HEK293T (cell line): ENCODE results near the gene LIMCH1.
A peak's percentile ranks its signal among the peaks of the same experiment; 100 is the strongest.
"Not testable (repeated sequence)": the region's sequence is repeated elsewhere in the genome, so short reads cannot be mapped to it uniquely, and the experiment has no call there.

Source experiments
- CTCF ChIA-PET: fragments of 350-600 bp; formaldehyde crosslinking; extraction: SDS; loops from one replicate; lab custom pipeline; 2021; ENCODE audit warnings: antibody characterized with exemption, inconsistent platforms; lab: Yijun Ruan, JAX
- POLR2A ChIA-PET: fragments of 350-600 bp; formaldehyde crosslinking; extraction: SDS; loops from one replicate; lab custom pipeline; 2020; ENCODE audit warnings: antibody characterized with exemption, inconsistent platforms; lab: Yijun Ruan, JAX
- DNase-seq: peaks from one replicate; pipeline ENCODE4 v3.0.0; 2012; ENCODE audit warnings: mixed read lengths; ENCODE audit errors: extremely low spot score
- ARNT ChIP-seq: fragments of 450-650 bp; IDR thresholded peaks from 2 replicates; pipeline ENCODE4 v1.6.1; 2017; ENCODE audit warnings: mild to moderate bottlenecking
- BHLHE40 ChIP-seq: fragments of 450-650 bp; IDR thresholded peaks from 2 replicates; pipeline ENCODE4 v1.6.1; 2016; ENCODE audit warnings: mild to moderate bottlenecking, moderate library complexity, borderline replicate concordance
- CTBP1 ChIP-seq: fragments of 450-650 bp; IDR thresholded peaks from 2 replicates; pipeline ENCODE4 v1.6.1; 2016; ENCODE audit warnings: borderline replicate concordance
- ELF4 ChIP-seq: fragments of 450-650 bp; IDR thresholded peaks from 2 replicates; pipeline ENCODE4 v1.6.1; 2017; ENCODE audit warnings: antibody characterized with exemption
- FOXA1 ChIP-seq: fragments of 450-650 bp; IDR thresholded peaks from 2 replicates; pipeline ENCODE4 v1.6.1; 2016; ENCODE audit warnings: mild to moderate bottlenecking
- FOXK2 ChIP-seq: fragments of 450-650 bp; IDR thresholded peaks from 2 replicates; pipeline ENCODE4 v1.6.1; 2016; ENCODE audit warnings: mild to moderate bottlenecking
- FOXM1 ChIP-seq: fragments of 450-650 bp; IDR thresholded peaks from 2 replicates; pipeline ENCODE4 v1.6.1; 2017; ENCODE audit warnings: mild to moderate bottlenecking, borderline replicate concordance
- HDGF ChIP-seq: fragments of 450-650 bp; IDR thresholded peaks from 2 replicates; pipeline ENCODE4 v1.6.1; 2017; ENCODE audit warnings: antibody characterized with exemption, borderline replicate concordance
- L3MBTL2 ChIP-seq: fragments of 450-650 bp; conservative IDR thresholded peaks from 2 replicates; pipeline ENCODE4 v1.6.1; 2016; ENCODE audit warnings: mild to moderate bottlenecking
- LEF1 ChIP-seq: fragments of 450-650 bp; IDR thresholded peaks from 2 replicates; pipeline ENCODE4 v1.6.1; 2017; ENCODE audit warnings: mild to moderate bottlenecking, borderline replicate concordance
- NFRKB ChIP-seq: fragments of 450-650 bp; IDR thresholded peaks from 2 replicates; pipeline ENCODE4 v1.6.1; 2016; ENCODE audit warnings: mild to moderate bottlenecking, moderate library complexity
- SP1 ChIP-seq: fragments of 450-650 bp; IDR thresholded peaks from 2 replicates; pipeline ENCODE4 v1.6.1; 2017
- SUZ12 ChIP-seq: fragments of 450-650 bp; IDR thresholded peaks from 2 replicates; pipeline ENCODE4 v1.6.1; 2016; ENCODE audit warnings: mild to moderate bottlenecking
- TARDBP ChIP-seq: fragments of 450-650 bp; IDR thresholded peaks from 2 replicates; pipeline ENCODE4 v1.6.1; 2016
- ZNF384 ChIP-seq: fragments of 450-650 bp; IDR thresholded peaks from 2 replicates; pipeline ENCODE4 v1.6.1; 2016
- TF ChIP-seq, protein P1 (sequence below): fragments of 450-650 bp; IDR thresholded peaks from 2 replicates; pipeline ENCODE4 v1.6.1; 2016

The LIMCH1 gene

DNA sequence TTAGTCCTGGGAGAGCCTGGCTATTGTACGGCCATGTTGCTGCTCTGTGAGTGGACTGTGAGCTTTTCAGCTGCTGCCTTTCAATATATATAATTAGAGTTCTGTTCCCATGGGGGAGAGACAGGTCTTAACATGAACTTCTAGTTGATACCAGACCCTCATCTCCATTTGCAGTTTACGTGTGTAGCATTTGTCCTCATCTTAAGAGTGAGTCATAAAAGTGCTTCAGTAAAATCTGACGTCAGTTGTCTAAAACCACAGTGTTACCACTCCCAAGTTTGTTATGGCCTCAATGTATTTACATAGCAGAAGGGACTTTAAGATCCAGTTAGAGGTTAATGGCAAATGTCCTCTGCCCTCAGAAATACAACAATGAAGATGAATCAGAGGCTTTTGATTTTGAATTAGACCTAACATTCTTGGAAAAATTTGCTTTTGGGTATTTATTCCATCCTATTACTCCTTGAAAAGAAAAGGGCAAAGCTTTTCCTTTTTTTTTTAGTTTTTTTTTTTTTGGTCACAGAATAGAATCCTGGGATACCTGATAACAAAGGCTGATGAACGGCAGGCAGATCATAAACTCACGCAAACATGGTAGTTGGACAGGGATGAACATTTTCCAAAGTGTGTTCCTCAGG is 172.0 kb downstream of the LIMCH1 start:
- TF ChIP-seq LEF1 (no peak), ZNF384 (0 out of 2 replicates have a peak, but pooled peaks have one; percentile 43), BHLHE40 (no peak), CTBP1 (peak; percentile 39; the same call in 1 of the 2 replicates), FOXK2 (no peak), SP1 (no peak), HDGF (no peak), TARDBP (no peak)
- TF ChIP-seq, protein P1, sequence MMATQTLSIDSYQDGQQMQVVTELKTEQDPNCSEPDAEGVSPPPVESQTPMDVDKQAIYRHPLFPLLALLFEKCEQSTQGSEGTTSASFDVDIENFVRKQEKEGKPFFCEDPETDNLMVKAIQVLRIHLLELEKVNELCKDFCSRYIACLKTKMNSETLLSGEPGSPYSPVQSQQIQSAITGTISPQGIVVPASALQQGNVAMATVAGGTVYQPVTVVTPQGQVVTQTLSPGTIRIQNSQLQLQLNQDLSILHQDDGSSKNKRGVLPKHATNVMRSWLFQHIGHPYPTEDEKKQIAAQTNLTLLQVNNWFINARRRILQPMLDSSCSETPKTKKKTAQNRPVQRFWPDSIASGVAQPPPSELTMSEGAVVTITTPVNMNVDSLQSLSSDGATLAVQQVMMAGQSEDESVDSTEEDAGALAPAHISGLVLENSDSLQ: 0 out of 2 replicates have a peak, but pooled peaks have one; percentile 12
- ChIA-PET POLR2A (interaction anchor here (0.7 kb wide), 1 partner anchor 49 kb away, joined by 3 read pairs; no protein-coding TSS in a partner anchor), CTCF (no interaction called here)
- peak; percentile 21 for DNase-seq

DNA sequence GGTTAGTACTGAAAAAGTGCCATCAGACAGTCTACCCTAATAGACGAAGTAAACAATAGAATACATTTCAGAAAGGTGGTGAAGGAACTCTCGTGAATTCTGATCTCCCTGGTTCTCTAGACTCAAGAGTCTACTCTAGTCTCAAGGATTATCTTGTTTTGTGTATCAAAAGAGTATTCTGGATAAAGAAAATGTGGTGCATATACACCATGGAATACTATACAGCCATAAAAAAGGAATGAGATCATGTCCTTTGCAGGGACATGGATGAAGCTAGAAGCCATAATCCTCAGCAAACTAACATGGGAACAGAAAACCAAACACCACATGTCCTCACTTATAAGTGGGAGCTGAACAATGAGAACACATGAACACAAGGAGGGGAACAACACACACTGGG is 173.7 kb downstream of the LIMCH1 start:
- POLR2A ChIA-PET, CTCF ChIA-PET, DNase-seq: not testable (repeated sequence)

DNA sequence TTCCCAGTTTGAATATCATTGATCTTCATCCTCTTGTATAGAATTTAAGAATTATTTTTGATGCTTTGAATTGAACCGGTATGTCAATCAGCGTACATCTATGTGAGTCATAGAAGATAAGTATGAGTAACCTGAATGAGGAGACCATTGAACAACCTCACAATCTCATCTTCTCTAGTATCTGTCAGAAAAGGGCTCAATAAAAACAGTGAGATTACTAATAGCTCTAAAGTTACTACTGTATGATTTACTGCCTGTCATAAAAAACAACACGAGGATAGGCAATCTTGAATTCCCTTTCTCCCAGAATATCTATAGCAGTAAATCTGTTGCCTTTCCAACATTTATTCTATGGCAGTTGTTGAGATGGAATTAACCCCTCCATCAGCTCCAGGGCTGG is 174.5 kb downstream of the LIMCH1 start:
- ChIA-PET POLR2A (interaction anchor here (0.6 kb wide), 1 partner anchor 222 kb away, joined by 3 read pairs; no protein-coding TSS in a partner anchor), CTCF (no interaction called here)
- no peak for TF ChIP-seq FOXM1
- TF ChIP-seq, protein P1: peak; percentile 62
- DNase-seq: no peak

DNA sequence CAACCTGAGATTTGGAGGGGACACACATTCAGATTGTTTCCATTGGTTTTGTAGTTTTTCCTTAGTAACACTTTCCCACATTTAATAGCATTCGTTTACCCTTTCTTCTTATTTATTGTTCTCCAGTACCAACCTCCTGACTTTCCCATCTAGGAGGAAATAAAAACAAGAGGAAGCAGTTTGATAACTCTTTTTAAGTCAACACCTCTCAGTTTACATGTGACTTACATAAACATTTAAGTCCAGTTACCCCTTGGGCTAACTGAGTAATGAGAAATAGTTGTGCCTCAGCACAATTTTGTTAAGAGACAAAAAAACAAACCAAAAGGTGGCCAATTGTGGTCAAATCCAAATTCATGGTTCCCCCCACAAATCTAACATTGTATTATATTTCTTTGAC is 175.8 kb downstream of the LIMCH1 start:
- no peak for DNase-seq
- ChIA-PET POLR2A (no interaction called here), CTCF (no interaction called here)
- TF ChIP-seq NFRKB: no peak
- no peak for TF ChIP-seq ARNT
- no peak for TF ChIP-seq L3MBTL2
- TF ChIP-seq BHLHE40: no peak
- no peak for TF ChIP-seq LEF1
- TF ChIP-seq HDGF: no peak
- TF ChIP-seq, protein P1: no peak
- no peak for TF ChIP-seq ZNF384
- no peak for TF ChIP-seq SP1

DNA sequence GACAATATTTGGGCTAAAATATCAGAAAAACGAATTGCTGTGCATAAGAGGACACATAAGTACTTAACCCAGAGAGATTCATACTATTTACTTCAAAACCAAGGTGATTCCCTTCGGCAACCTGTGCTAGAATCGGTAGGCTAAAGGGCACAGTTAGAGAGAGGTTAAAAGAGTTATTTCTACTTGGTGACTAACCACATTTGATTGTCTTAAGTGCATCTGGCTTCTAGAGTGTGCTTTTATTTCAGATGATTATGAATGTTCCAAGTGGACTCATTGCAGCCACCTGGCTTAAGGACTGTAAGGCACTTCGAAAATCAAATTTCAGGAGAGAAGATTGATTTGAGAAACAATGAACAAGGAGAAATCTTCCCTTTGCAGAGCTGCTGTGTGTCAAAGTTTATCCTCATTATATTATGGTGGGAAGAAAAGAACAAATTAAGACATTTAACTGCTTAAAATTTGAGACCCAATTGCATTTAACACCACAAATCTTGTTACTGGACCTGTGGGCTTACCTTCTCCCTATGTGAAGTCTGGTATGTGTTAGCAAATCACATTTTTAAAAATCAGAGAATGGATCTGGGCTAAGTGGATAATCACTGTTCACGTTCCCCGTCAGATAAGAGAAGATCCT is 176.5 kb downstream of the LIMCH1 start:
- ChIA-PET POLR2A (no interaction called here), CTCF (no interaction called here)
- TF ChIP-seq ZNF384 (no peak), SUZ12 (no peak), FOXA1 (no peak), NFRKB (no peak), ARNT (no peak), FOXK2 (no peak), ELF4 (no peak), TARDBP (no peak), CTBP1 (no peak), LEF1 (no peak), FOXM1 (no peak), SP1 (no peak), BHLHE40 (no peak), L3MBTL2 (no peak), HDGF (no peak)
- TF ChIP-seq, protein P1: no peak
- DNase-seq: no peak

DNA sequence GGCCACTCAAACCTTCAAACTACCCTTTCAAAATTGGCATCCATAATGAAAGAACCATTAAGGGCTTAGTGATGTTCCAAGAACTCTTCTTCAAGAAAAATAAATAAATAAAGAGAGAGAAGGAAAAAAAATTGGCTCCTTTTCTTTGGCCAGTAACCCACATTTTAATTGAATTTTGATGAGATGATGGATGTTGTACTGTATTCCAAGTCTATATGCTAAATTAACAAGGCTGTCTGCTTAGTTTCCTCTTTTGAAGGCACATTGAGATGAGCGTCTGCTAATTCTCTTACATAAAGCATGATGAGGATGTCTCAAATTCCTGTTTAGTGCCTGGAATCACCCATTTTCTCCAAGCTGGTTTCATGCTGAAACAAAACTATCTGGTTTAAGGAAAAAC is 177.2 kb downstream of the LIMCH1 start:
- TF ChIP-seq HDGF (no peak), NFRKB (no peak), ELF4 (no peak), BHLHE40 (no peak), SP1 (no peak), FOXK2 (no peak), FOXM1 (no peak), CTBP1 (no peak), L3MBTL2 (no peak), LEF1 (no peak)
- TF ChIP-seq, protein P1: no peak
- CTCF ChIA-PET: no interaction called here

More for the DNA sequence above, 177.2 kb downstream of the LIMCH1 start:
- POLR2A ChIA-PET: no interaction called here
- no peak for DNase-seq
